Measurements from ENCODE around the gene RHOBTB3. TPM values are rescaled to one million over a fixed set of nuclear protein-coding genes. Genes with fewer than 3 reads are reported as not detected.

Gene RHOBTB3
- total and polyA plus RNA-seq, 2 donors (not counting 1 experiment from before 2014, with no cell fraction given) = 337 to 338 TPM

GRCh38 chr5:95791751-95792150 lies 60.6 kb downstream of the RHOBTB3 start:
- peaks cover 3% of the 10 kb centered on the region for H3K4me1 ChIP-seq (ENCODE audit: control insufficient read depth, extremely low read depth, insufficient read depth, low read length)
- no peak overlapping the region for H3K4me3 ChIP-seq (replicated peaks in 1 of 4; ENCODE audit: control extremely low read depth in 1 of 4, insufficient read depth in 1 of 4, low read depth in 3 of 4, low read length in 4 of 4)
- peaks cover 13% of the 10 kb centered on the region for H3K36me3 ChIP-seq (ENCODE audit: control insufficient read depth, insufficient read depth, low read length)
- DNase-seq (ENCODE audit: low read depth in 2 of 2) = no peak
- no peaks in the 10 kb centered on the region for H3K27me3 ChIP-seq (ENCODE audit: control insufficient read depth, insufficient read depth, low read length)
- H3K9ac ChIP-seq (ENCODE audit: insufficient read depth, low read length) = no peak overlapping the region
- no peak overlapping the region for H2AFZ ChIP-seq (ENCODE audit: low read length)
- no peaks in the 10 kb centered on the region for H3K79me2 ChIP-seq (ENCODE audit: control insufficient read depth, insufficient read depth, low read length)
- no peaks in the 10 kb centered on the region for H4K20me1 ChIP-seq (ENCODE audit: control insufficient read depth, extremely low read depth, insufficient read depth, low read length)
- no peak for TF ChIP-seq EZH2 (IDR thresholded peaks at IDR 0.05; ENCODE audit: low read length, missing control alignments)
- TF ChIP-seq CTCF (conservative IDR thresholded peaks at IDR 0.05 in 1 of 2, IDR thresholded peaks at IDR 0.05 in 1 of 2; ENCODE audit: low read depth in 1 of 2, low read length in 2 of 2) = no peak
- H3K9me3 ChIP-seq (ENCODE audit: control insufficient read depth, insufficient read depth, low read depth, low read length) = no peaks in the 10 kb centered on the region
- H3K27ac ChIP-seq (ENCODE audit: insufficient read depth, low read length) = no peak overlapping the region
- no peak overlapping the region for H3K4me2 ChIP-seq (ENCODE audit: extremely low read depth, insufficient read depth, low read length)

- Histone ChIP-seq H3K4me1 (ENCODE audit: control insufficient read depth, extremely low read depth, insufficient read depth, low read length) (no peaks in the 10 kb centered on the region), H2AFZ (ENCODE audit: low read length) (no peak overlapping the region), H3K4me2 (ENCODE audit: extremely low read depth, insufficient read depth, low read length) (no peak overlapping the region), H3K27ac (ENCODE audit: insufficient read depth, low read length) (peak overlapping the region; percentile 3), H3K9ac (ENCODE audit: insufficient read depth, low read length) (no peak overlapping the region), H4K20me1 (ENCODE audit: control insufficient read depth, extremely low read depth, insufficient read depth, low read length) (no peaks in the 10 kb centered on the region), H3K79me2 (ENCODE audit: control insufficient read depth, insufficient read depth, low read length) (no peaks in the 10 kb centered on the region), H3K27me3 (ENCODE audit: control insufficient read depth, insufficient read depth, low read length) (no peaks in the 10 kb centered on the region), H3K36me3 (ENCODE audit: control insufficient read depth, insufficient read depth, low read length) (peaks cover 7% of the 10 kb centered on the region), H3K4me3 (replicated peaks in 1 of 4; ENCODE audit: control extremely low read depth in 1 of 4, insufficient read depth in 1 of 4, low read depth in 3 of 4, low read length in 4 of 4) (no peak overlapping the region), H3K9me3 (ENCODE audit: control insufficient read depth, insufficient read depth, low read depth, low read length) (no peaks in the 10 kb centered on the region)
- TF ChIP-seq EZH2 (IDR thresholded peaks at IDR 0.05; ENCODE audit: low read length, missing control alignments) (no peak), CTCF (conservative IDR thresholded peaks at IDR 0.05 in 1 of 2, IDR thresholded peaks at IDR 0.05 in 1 of 2; ENCODE audit: low read depth in 1 of 2, low read length in 2 of 2) (no peak)
- DNase-seq (ENCODE audit: low read depth in 2 of 2) = peak in 1 of 2 donors; percentile 64
These were observed 63.0 kb downstream of the RHOBTB3 start for GRCh38 chr5:95794070-95794516.

DNA sequence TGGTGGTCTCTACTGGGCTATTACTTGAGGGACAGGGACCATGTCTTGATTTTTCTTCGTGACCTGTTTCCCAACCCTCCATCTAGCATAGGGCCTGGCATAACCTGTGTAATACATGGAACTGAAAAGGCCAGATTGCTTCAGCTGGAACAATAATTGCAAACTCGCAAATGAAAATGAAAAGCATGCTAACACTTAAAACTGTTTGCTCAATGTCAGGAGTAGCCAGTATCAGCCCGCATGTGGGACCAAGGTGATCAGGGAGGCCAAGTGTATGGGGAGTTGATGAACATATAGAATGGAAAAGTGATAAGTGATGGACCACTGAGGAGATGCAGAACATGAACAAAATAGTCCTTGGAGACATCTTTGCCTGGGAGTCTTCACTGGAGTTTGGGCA lies 66.2 kb downstream of the RHOBTB3 start:
- Histone ChIP-seq H3K27me3 (ENCODE audit: control insufficient read depth, insufficient read depth, low read length) (no peaks in the 10 kb centered on the region), H3K79me2 (ENCODE audit: control insufficient read depth, insufficient read depth, low read length) (no peaks in the 10 kb centered on the region), H4K20me1 (ENCODE audit: control insufficient read depth, extremely low read depth, insufficient read depth, low read length) (no peaks in the 10 kb centered on the region), H3K4me1 (ENCODE audit: control insufficient read depth, extremely low read depth, insufficient read depth, low read length) (no peaks in the 10 kb centered on the region), H3K9ac (ENCODE audit: insufficient read depth, low read length) (no peak overlapping the region), H3K9me3 (ENCODE audit: control insufficient read depth, insufficient read depth, low read depth, low read length) (no peaks in the 10 kb centered on the region), H3K36me3 (ENCODE audit: control insufficient read depth, insufficient read depth, low read length) (peaks cover 4% of the 10 kb centered on the region), H3K4me3 (replicated peaks in 1 of 4; ENCODE audit: control extremely low read depth in 1 of 4, insufficient read depth in 1 of 4, low read depth in 3 of 4, low read length in 4 of 4) (no peak overlapping the region), H3K4me2 (ENCODE audit: extremely low read depth, insufficient read depth, low read length) (no peak overlapping the region), H3K27ac (ENCODE audit: insufficient read depth, low read length) (no peak overlapping the region), H2AFZ (ENCODE audit: low read length) (no peak overlapping the region)
- TF ChIP-seq CTCF (conservative IDR thresholded peaks at IDR 0.05 in 1 of 2, IDR thresholded peaks at IDR 0.05 in 1 of 2; ENCODE audit: low read depth in 1 of 2, low read length in 2 of 2) = no peak
- no peak for TF ChIP-seq EZH2 (IDR thresholded peaks at IDR 0.05; ENCODE audit: low read length, missing control alignments)
- no peak for DNase-seq (ENCODE audit: low read depth in 2 of 2)

Data from fibroblast of lung (primary cell).